CD4-positive, alpha-beta T cell treated with Interferon alpha-2 for 1 hour (primary cell): Measurements from ENCODE around the gene CCR9.
"Not testable (repeated sequence)": the region's sequence is repeated elsewhere in the genome, so short reads cannot be mapped to it uniquely, and the experiment has no call there.

Experiments used
- DNase-seq, 2 donors: peaks; one replicate each; pipeline ENCODE4 v3.0.0-alpha.2; 2020 to 2022

CCR9 gene

GRCh38 chr3:45885979-45886705 is at the start of gene CCR9:
TSS of gene CCR9 (plus strand) at chr3:45886543. CDS start at chr3:45894934, 8,391 bp downstream.
- no peak for DNase-seq

- no peak for DNase-seq
Observed at GRCh38 chr3:45838466-45838865, 47.9 kb upstream of the CCR9 start.

- no peak for DNase-seq
Observed at GRCh38 chr3:45841420-45841756, 45.0 kb upstream of the CCR9 start.

- peak; percentile 93 for DNase-seq
Observed at GRCh38 chr3:45841757-45842491, 44.4 kb upstream of the CCR9 start, which contains the start of gene LZTFL1. TSS of gene LZTFL1 (minus strand) at chr3:45842119. CDS start at chr3:45841991, 128 bp downstream.

GRCh38 chr3:45842851-45843625 is 43.3 kb upstream of the CCR9 start:
- DNase-seq: no peak

- DNase-seq: no peak
Observed at GRCh38 chr3:45844616-45845015, 41.7 kb upstream of the CCR9 start.

GRCh38 chr3:45848392-45848791 is 38.0 kb upstream of the CCR9 start:
- DNase-seq: no peak

GRCh38 chr3:45852828-45853227 is 33.5 kb upstream of the CCR9 start:
- DNase-seq: no peak

GRCh38 chr3:45856323-45856722 is 30.0 kb upstream of the CCR9 start:
- peak in 1 of 2 donors; percentile 13 for DNase-seq

- not testable (repeated sequence) for DNase-seq
Observed at GRCh38 chr3:45857024-45857423, 29.3 kb upstream of the CCR9 start.

GRCh38 chr3:45858809-45859543 is 27.4 kb upstream of the CCR9 start:
- DNase-seq: no peak

GRCh38 chr3:45860481-45860880 is 25.9 kb upstream of the CCR9 start:
- no peak for DNase-seq

- DNase-seq: no peak
Observed at GRCh38 chr3:45861043-45861719, 25.2 kb upstream of the CCR9 start.

GRCh38 chr3:45864760-45865519 is 21.4 kb upstream of the CCR9 start:
- DNase-seq: peak in 1 of 2 donors; percentile 12

- no peak for DNase-seq
Observed at GRCh38 chr3:45865563-45865962, 20.8 kb upstream of the CCR9 start.

- no peak for DNase-seq
Observed at GRCh38 chr3:45868213-45868612, 18.1 kb upstream of the CCR9 start.

- DNase-seq: no peak
Observed at GRCh38 chr3:45868650-45869049, 17.7 kb upstream of the CCR9 start.

GRCh38 chr3:45869638-45870037 is 16.7 kb upstream of the CCR9 start:
- no peak for DNase-seq

- DNase-seq: peak; percentile 54 to 77
Observed at GRCh38 chr3:45870099-45870498, 16.2 kb upstream of the CCR9 start.

GRCh38 chr3:45871780-45872179 is 14.6 kb upstream of the CCR9 start:
- DNase-seq: no peak

GRCh38 chr3:45872569-45872968 is 13.8 kb upstream of the CCR9 start:
- no peak for DNase-seq
